Right ventricle myocardium inferior (tissue), 1 donor: Measurements from ENCODE around the gene CCDC157. TPM values are rescaled to one million over a fixed set of nuclear protein-coding genes. Genes with fewer than 3 reads are reported as not detected.

Source experiments
- ATAC-seq: fragments of 200-7000 bp; cut with Tn5 transposase; one replicate; pipeline ENCODE4 v1.9.1; 2020; ENCODE audit warnings: mild to moderate bottlenecking, moderate library complexity
- DNase-seq: peaks from one replicate; pipeline ENCODE4 v3.0.0; 2021; ENCODE audit errors: missing footprints
- intact Hi-C: fragments of 100-400 bp; cut with DNase I; formaldehyde crosslinking; loops from one replicate; pipeline ENCODE4 v1.11.0; 2022
- total RNA-seq: library from RNA; stranded (reverse); fragmentation: NEBNext Ultra II Directional; extraction: Animal tissue kit (Norgen Biotek cat#: 25700); gene quantifications from one replicate; pipeline ENCODE4 v1.2.1, GENCODE V29; 2021
- donor health status: DM: no; HTN: yes; CAD: no; lungs with severe emphysema.

CCDC157 gene
- total RNA-seq, 1 donor from 2014 or later, result 0.46 TPM

DNA sequence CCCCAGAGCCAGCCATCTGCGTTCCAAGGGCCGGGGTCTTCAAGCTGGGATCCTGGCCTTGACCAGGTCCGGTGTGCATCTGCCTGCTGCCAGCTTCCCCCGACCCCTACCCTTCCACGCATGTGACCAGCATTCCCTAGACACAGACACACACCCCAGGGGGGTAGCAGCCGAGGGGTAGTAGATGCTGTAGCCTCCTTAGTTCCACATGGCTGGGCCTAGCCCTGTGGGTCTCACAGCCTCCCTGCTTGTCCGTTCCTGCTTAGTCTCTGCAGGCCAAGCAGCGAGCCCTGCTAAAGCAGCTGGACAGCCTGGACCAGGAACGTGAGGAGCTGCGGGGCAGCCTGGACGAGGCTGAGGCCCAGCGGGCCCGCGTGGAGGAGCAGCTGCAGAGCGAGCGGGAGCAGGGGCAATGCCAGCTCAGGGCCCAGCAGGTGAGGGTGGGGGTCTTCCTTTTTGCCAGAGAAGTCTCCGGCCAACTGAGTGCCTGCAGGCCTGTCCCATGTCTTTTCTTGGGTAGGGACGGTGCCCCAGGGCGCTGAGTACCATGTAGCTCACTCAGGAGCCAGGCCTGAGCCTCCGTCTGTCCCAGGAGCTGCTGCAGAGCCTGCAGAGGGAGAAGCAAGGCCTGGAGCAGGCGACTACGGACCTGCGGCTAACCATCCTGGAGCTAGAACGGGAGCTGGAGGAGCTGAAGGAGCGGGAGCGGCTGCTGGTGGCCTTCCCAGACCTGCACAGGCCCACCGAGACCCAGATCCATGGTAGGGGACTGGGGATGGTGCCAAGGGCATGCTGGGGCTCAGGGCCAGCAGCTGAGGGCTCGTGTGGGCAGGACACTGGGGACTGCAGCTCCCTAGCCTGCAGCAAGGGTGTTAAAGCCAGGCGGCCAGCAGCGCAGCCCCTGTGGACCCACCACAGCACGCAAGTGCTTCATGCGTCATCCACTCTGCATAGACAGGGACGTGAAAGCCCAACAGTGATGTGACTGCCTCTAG is 16.8 kb downstream of the CCDC157 start:
- DNase-seq (peak; percentile 28), ATAC-seq (no peak)

GRCh38 chr22:30375312-30375849 is 18.6 kb downstream of the CCDC157 start:
- peak; percentile 59 for DNase-seq
- peak; percentile 4 for ATAC-seq
- intact Hi-C loops, result no loop called here

More for the DNA sequence above, 16.8 kb downstream of the CCDC157 start:
- intact Hi-C loops, result no loop called here

DNA sequence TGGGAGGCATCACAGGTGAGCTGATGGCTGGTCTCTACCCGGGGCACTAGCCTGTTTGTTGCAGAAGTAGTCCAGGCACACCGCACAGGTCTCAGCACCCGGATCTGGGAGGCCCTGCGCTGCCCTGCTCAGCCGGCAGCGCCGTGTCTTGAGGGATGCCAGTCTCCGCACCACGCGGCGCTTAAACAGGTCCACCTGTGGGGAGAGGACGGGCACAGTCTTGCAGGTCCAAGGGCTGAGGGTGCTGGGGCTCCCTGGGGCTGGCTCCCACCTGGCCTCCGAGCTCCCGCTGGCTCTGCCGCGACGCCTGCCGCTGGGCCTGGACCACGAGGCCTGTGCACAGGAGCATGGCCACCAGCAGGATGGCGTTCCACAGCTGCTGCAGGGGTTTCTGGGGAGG is 23.2 kb downstream of the CCDC157 start:
- ATAC-seq, result no peak

GRCh38 chr22:30381264-30381663 is 24.5 kb downstream of the CCDC157 start:
- DNase-seq (peak; percentile 43), ATAC-seq (no peak)
- intact Hi-C loops, result no loop called here

More for the DNA sequence above, 23.2 kb downstream of the CCDC157 start:
- peak; percentile 30 for DNase-seq
- intact Hi-C loops, result no loop called here

DNA sequence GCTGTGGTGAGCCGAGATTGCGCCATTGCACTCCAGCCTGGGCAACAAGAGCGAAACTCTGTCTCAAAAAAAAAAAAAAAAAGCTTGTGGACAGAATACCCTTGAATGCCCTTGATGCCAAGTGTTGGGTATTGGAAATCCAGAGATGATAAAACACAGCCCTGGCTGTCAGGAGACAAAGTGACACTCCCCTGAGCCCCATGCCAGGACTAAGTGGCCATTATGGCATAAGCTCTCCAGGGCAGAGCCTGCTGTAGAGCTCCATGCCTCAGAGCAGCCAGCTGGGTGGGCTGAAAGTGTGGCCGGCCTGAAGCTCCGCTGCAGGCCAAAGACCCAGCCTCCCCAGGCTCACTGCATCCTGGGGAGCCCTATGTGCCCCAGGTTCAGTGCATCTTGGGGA is 25.5 kb downstream of the CCDC157 start:
- intact Hi-C loops, result no loop called here
- DNase-seq, result peak; percentile 55
- peak; percentile 27 for ATAC-seq

GRCh38 chr22:30383061-30383460 is 26.3 kb downstream of the CCDC157 start:
- DNase-seq, result peak; percentile 66
- intact Hi-C loops, result no loop called here
- ATAC-seq, result no peak

DNA sequence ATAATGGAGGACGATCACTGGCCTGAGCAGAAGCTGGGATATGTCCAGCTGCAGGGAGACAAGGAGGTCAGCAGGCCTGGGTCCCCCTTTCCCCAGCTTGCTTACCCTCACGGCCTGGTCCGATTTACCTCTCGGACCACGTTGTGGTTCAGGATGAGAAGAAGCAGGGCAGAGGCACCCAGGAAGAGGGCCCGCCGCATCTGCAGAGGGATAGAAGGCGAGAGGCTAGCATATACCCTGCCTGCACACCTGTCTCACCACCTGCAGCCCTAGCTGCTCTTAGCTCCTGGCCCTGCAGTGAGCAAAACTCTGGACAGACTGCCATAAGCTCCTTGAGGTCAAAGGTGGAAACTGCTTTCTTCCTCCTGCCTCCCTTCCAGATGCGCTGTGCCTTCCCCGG is 29.1 kb downstream of the CCDC157 start:
- ATAC-seq (no peak), DNase-seq (peak; percentile 35)
- intact Hi-C loops, result loop anchor here (2.0 to 5.0 kb wide), 2 partner anchors 109 to 277 kb away; no protein-coding TSS in a partner anchor

DNA sequence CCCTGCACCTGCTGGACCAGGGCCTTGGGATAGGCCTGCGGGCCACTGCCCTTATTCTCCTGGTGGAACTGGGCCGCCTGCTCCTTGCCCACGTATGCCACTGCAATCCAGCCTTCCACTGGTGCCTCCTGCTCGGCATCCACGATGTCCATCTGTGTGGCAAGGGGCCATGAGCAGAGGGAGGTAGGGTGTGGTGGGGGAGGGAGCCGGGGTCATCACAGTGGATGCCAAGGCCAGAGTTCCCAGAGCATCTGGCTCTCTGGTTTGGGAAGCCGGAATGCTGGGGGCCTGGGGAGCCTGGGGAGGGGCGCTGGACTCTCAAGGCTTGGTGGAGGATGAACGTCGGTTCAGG is 29.8 kb downstream of the CCDC157 start:
- ATAC-seq (no peak), DNase-seq (no peak)
- intact Hi-C loops, result loop anchor here (2.0 to 5.0 kb wide), 2 partner anchors 109 to 278 kb away; no protein-coding TSS in a partner anchor

DNA sequence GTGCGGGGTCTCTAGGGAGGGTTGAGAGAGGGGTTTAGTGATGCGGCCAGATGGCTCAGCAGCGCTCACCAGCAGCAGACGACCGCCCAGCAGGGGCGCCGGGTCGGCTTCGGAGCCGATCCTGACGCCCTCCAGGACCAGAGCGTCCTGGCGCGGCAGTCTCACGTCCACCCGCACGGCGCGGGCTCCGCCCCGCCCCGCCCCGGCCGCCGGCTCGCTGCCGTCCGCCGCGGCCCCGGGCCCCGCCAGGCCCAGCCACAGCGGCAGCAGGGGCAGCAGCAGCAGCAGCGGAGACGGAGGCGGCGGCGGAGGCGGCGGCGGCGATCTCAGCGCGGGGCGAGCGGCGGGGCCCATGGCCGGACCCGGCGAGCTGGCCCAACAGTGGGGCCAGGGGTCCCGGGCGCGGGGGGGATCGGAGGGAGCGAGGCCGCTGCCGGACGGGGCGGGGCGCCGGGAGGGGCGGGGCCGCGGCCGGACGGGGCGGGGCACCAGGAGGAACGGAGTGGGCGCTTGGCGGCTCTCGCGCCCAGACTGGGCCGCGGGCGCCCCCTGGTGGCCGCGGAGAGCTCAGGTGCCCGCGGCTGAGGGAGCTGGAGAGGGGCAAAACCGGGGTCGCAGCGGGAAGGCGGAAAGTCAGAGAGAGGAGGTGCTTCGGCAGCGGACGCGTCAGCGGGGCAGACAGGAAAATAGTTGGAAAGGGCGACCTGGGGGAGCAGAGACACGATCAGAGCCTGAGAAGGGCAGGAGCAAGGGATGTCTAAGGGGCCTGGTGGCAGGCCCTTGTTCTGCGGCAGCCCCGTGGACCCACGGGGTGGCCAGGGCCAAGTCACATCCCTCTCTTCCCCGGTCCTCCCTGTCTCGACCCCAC is 30.4 kb downstream of the CCDC157 start, which contains the start of gene RNF215:
TSS of gene RNF215 (minus strand) at position 452 of the 868 bp plus-strand sequence. CDS start at position 354, 98 bp downstream.
- intact Hi-C loops, result loop anchor here (1.0 to 5.0 kb wide), 5 partner anchors 99 to 278 kb away; no protein-coding TSS in a partner anchor
- ATAC-seq (peak; percentile 95), DNase-seq (peak; percentile 92)

DNA sequence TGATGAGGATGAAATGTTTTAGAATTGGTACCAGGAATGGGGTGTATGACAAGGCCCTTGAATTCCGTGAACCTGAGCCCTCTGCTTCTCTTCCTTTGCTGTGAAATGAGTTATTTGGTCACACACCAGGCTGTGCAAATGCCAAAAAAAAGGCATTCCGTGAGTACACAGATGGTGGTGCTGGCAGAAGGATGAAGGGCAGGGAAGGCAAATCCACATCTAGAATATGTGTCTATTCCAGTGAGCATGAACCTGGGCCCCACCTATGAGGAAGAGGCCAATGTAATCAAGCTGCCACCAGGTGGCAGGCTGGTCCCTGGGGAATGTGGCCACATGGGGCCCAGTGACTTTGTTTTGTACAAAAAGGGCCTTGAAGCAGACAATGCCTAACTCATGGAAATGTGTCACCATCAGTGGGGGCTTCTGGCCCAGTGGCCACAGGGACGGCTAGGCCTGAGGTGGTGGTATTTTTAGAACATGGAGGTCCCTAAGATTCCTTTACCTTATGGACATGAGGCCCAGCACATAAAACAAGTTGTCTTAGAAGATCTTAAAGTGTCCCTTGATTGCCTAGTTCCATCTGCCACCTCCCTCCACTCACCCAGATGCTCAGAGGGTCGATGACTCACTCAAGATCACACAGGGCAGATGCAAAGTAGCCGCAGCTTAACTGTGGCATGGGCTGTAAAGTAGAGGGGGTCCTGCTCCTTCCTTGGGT is 34.3 kb downstream of the CCDC157 start:
- intact Hi-C loops, result loop anchor here (1.0 to 10.0 kb wide), 2 partner anchors 94 to 364 kb away; no protein-coding TSS in a partner anchor
- ATAC-seq (no peak), DNase-seq (no peak)

GRCh38 chr22:30392661-30393321 is 36.0 kb downstream of the CCDC157 start:
- no peak for DNase-seq
- no peak for ATAC-seq
- intact Hi-C loops, result loop anchor here (10.0 kb wide), 1 partner anchor 362 kb away; no protein-coding TSS in a partner anchor

- no peak for ATAC-seq
- intact Hi-C loops, result loop anchor here (10.0 kb wide), 1 partner anchor 362 kb away; no protein-coding TSS in a partner anchor
- DNase-seq, result no peak
Measured at GRCh38 chr22:30393322-30393680, 36.5 kb downstream of the CCDC157 start.

GRCh38 chr22:30393885-30394284 is 37.1 kb downstream of the CCDC157 start:
- no peak for DNase-seq
- intact Hi-C loops, result loop anchor here (10.0 kb wide), 1 partner anchor 361 kb away; no protein-coding TSS in a partner anchor
- no peak for ATAC-seq

GRCh38 chr22:30396871-30397655 is 40.3 kb downstream of the CCDC157 start, which contains the start of gene SEC14L2:
Gene SEC14L2, plus strand, starts transcription at chr22:30397018. Its CDS starts 99 bp downstream, at chr22:30397117.
- ATAC-seq (peak; percentile 79), DNase-seq (peak; percentile 83)
- intact Hi-C loops, result loop anchor here (10.0 kb wide), 1 partner anchor 358 kb away; no protein-coding TSS in a partner anchor

DNA sequence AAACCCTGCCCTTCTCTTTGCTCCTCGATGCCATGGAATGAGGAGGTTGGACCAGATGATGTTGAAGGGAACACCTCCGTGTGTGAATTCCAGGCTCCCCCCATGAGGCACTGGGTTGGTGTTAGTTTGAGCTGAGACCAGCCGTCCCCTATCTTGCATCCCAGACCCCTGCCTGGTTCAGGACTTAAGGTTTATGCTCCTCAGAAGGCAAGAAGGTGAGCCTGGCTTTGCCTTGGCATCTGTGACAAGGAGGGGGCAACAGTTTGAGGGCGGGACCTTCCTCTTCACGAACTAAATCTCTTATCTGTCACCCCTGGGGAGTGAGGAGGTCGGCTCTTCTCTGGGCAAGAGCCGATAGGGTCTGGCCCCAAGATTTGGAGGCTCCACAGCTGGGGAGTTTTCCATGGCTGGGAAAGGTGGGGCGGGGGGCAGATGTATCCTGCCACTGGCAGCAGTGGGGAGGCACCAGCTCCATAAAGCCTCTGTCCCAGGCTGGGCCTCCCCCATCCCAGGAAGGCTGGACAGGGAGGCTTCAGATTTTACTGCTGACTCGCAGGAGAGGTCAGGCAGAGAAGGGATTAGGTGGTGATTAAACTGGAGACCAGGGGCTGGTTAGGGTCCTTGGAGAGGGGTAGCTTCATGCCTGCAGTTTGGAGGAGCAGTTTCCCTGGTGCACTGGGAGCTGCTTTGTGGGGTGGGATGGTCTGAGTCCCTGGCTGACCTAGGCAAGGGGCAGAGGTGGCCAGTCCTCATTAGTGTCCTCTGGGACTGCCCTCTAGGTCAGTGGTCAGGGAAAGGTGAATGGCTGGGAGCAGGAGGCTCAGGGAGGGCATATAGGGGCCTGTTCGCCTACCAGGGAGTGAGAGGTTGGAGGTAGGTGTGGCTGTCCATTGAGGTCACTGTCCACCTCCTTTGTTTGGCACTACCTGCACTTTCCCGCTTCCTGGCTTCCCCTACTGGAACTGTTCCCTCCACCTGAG is 41.1 kb downstream of the CCDC157 start:
- intact Hi-C loops, result loop anchor here (10.0 kb wide), 1 partner anchor 357 kb away; no protein-coding TSS in a partner anchor
- ATAC-seq (no peak), DNase-seq (no peak)
